ENCODE data around the gene HAP1.

HAP1 gene

GRCh38 chr17:41775394-41776226 lies 41.2 kb upstream of the HAP1 start:
- Histone ChIP-seq H3K27ac (peak overlapping the region in 1 of 2 donors; percentile 16), H3K4me3 (no peak overlapping the region)
- DNase-seq (ENCODE audit: low spot score), result no peak
- TF ChIP-seq, protein P1, sequence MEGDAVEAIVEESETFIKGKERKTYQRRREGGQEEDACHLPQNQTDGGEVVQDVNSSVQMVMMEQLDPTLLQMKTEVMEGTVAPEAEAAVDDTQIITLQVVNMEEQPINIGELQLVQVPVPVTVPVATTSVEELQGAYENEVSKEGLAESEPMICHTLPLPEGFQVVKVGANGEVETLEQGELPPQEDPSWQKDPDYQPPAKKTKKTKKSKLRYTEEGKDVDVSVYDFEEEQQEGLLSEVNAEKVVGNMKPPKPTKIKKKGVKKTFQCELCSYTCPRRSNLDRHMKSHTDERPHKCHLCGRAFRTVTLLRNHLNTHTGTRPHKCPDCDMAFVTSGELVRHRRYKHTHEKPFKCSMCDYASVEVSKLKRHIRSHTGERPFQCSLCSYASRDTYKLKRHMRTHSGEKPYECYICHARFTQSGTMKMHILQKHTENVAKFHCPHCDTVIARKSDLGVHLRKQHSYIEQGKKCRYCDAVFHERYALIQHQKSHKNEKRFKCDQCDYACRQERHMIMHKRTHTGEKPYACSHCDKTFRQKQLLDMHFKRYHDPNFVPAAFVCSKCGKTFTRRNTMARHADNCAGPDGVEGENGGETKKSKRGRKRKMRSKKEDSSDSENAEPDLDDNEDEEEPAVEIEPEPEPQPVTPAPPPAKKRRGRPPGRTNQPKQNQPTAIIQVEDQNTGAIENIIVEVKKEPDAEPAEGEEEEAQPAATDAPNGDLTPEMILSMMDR (IDR thresholded peaks at IDR 0.05), result no peak

DNA sequence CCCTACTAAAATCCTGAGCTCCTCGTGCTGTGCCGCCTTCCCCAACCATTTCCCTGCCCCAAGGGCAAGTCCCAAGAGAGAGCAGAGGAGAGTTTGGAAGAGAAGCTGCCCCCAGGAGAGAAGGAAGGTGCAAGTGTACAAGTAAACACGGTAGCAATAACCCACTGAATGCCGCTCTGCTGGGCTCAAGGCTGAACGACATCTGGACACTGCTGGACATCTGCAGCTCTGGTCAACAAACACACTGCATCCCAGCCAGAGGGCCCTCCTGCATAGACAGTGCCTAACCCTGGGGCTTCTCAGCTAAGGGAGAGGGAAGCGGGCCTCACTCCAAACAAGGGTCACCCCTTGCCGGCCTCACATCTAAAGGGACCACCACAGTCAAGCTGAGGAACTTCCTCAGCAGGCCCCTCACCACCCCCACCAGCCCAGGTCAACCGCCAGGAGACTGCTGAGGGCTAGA lies 39.3 kb upstream of the HAP1 start:
- no peak for DNase-seq (ENCODE audit: low spot score)
- Histone ChIP-seq H3K4me3 (no peak overlapping the region), H3K27ac (no peak overlapping the region)
- TF ChIP-seq, protein P1 (IDR thresholded peaks at IDR 0.05), result no peak

GRCh38 chr17:41773190-41773588 lies 38.7 kb upstream of the HAP1 start:
- TF ChIP-seq, protein P1 (IDR thresholded peaks at IDR 0.05), result no peak
- Histone ChIP-seq H3K4me3 (no peak overlapping the region), H3K27ac (peak overlapping the region; percentile 26 to 39)
- DNase-seq (ENCODE audit: low spot score), result no peak

DNA sequence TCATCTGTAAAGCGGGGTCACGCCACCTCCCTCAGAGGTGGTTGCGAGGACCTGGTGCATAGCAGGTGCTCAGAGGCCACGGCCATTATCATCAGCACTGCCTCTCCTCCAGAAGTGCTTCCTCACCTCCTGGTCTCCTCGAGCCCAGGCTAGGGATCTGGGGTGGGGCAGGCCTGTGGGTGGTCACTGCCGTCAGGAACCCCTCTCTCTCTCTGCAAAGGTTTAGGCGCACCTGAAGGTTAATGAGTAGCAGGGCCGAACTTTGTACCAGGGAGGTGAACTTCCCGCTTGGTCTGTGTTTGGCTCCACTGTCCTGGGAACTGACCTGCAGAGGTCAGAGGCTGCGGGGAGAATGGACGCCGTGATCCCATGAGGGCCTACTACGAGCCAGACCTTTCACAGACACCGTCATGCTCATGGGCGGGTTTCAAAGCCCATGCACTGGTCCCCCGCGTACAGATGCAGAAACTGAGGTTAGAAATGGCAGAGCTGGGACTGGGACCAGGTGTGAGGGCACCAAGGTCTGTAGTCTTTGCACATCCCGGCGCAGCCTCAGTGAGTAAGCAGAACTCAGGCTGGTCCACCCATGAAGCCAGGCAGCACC lies 38.2 kb upstream of the HAP1 start:
- TF ChIP-seq, protein P1 (IDR thresholded peaks at IDR 0.05), result no peak
- Histone ChIP-seq H3K4me3 (no peak overlapping the region), H3K27ac (peak overlapping the region; percentile 26 to 39)
- no peak for DNase-seq (ENCODE audit: low spot score)

DNA sequence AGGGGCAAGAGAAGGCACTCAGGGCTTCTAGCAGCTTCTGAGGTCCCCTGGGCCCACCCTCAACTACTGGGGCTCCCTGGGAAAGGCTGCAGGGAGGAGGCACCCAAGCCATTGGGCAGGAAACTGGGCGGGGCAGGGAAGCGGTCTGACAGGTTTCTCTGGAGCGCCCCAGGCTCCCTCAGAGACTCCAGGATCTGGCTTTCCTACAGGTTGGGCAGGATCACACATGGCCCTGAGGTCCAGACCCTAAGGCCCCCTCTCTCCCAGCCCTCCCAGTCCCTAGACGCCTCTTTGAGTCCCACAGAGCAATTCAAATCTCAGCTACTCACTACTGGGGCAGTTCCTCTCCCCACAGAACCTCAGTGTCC lies 37.8 kb upstream of the HAP1 start:
- Histone ChIP-seq H3K27ac (no peak overlapping the region), H3K4me3 (no peak overlapping the region)
- DNase-seq (ENCODE audit: low spot score), result no peak
- TF ChIP-seq, protein P1 (IDR thresholded peaks at IDR 0.05), result no peak

- no peak overlapping the region for H3K27ac ChIP-seq
- TF ChIP-seq, protein P1 (IDR thresholded peaks at IDR 0.05), result no peak
- H3K4me3 ChIP-seq, result no peak overlapping the region
- DNase-seq (ENCODE audit: low spot score), result no peak
Observed at GRCh38 chr17:41771389-41772206, 37.2 kb upstream of the HAP1 start.

Measured in coronary artery (tissue), 2 donors.